Measurements from ENCODE around the gene MRPL49. TPM values are rescaled to one million over a fixed set of nuclear protein-coding genes. Genes with fewer than 3 reads are reported as not detected.

Gene MRPL49
- total and polyA plus RNA-seq, 8 donors: 39.3 to 47.2 (median 43.7) TPM

GRCh38 chr11:65134240-65134951, 12.3 kb downstream of the MRPL49 start, which contains the start of gene SYVN1:
Gene SYVN1, minus strand, starts transcription at chr11:65134519. Its CDS starts 918 bp downstream, at chr11:65133601.
- TF ChIP-seq CTCF (IDR thresholded peaks at IDR 0.05): no peak
- ATAC-seq (peak; percentile 90), DNase-seq (peak; percentile 92 to 96 (median 94))
- Histone ChIP-seq H3K27me3 (no peaks in the 10 kb centered on the region), H3K4me3 (peak within 1 kb of the TSS; percentile 84 to 98), H3K9me3 (no peaks in the 10 kb centered on the region), H3K36me3 (peaks cover 0 to 36% of the 10 kb centered on the region in 2 donors), H3K4me1 (peaks cover 16 to 32% of the 10 kb centered on the region in 2 donors), H3K27ac (peak within 1 kb of the TSS; percentile 98)
- intact Hi-C loops (cut with DNase I): no loop called here

GRCh38 chr11:65134952-65135632, 13.0 kb downstream of the MRPL49 start:
- intact Hi-C loops (cut with DNase I): no loop called here
- TF ChIP-seq CTCF (IDR thresholded peaks at IDR 0.05): no peak
- Histone ChIP-seq H3K4me3 (peak overlapping the region; percentile 84 to 98), H3K27ac (peak overlapping the region; percentile 98), H3K36me3 (peaks cover 0 to 29% of the 10 kb centered on the region in 2 donors), H3K9me3 (no peaks in the 10 kb centered on the region), H3K27me3 (no peaks in the 10 kb centered on the region), H3K4me1 (peaks cover 16 to 32% of the 10 kb centered on the region in 2 donors)
- DNase-seq (peak in 3 of 4 donors; percentile 91 to 95 (median 91)), ATAC-seq (peak; percentile 89)

- H3K27me3 ChIP-seq: no peaks in the 10 kb centered on the region
- DNase-seq (peak in 1 of 4 donors; percentile 21), ATAC-seq (no peak)
- peak overlapping the region; percentile 84 to 98 for H3K4me3 ChIP-seq
- H3K27ac ChIP-seq: peak overlapping the region; percentile 98
- H3K36me3 ChIP-seq: peaks cover 0 to 23% of the 10 kb centered on the region in 2 donors
- peaks cover 16 to 32% of the 10 kb centered on the region in 2 donors for H3K4me1 ChIP-seq
- intact Hi-C loops (cut with DNase I): no loop called here
- TF ChIP-seq CTCF (IDR thresholded peaks at IDR 0.05): no peak
- H3K9me3 ChIP-seq: no peaks in the 10 kb centered on the region
Observed at GRCh38 chr11:65135633-65136145, 13.6 kb downstream of the MRPL49 start.

GRCh38 chr11:65136515-65137096, 14.5 kb downstream of the MRPL49 start:
- no peak for ATAC-seq

More at GRCh38 chr11:65136515-65137096, 14.5 kb downstream of the MRPL49 start:
- no peaks in the 10 kb centered on the region for H3K27me3 ChIP-seq
- DNase-seq: no peak
- H3K36me3 ChIP-seq: peaks cover 0 to 14% of the 10 kb centered on the region in 2 donors
- no peaks in the 10 kb centered on the region for H3K9me3 ChIP-seq
- intact Hi-C loops (cut with DNase I): no loop called here
- no peak overlapping the region for H3K27ac ChIP-seq
- no peak for TF ChIP-seq CTCF (IDR thresholded peaks at IDR 0.05)
- H3K4me3 ChIP-seq: no peak overlapping the region
- peaks cover 16 to 32% of the 10 kb centered on the region in 2 donors for H3K4me1 ChIP-seq

Measured in left lung (tissue), 10 donors.